Fibroblast of the aortic adventitia (primary cell): ENCODE results near the gene NTSR1. TPM values are rescaled to one million over a fixed set of nuclear protein-coding genes. Genes with fewer than 3 reads are reported as not detected.
A peak's percentile ranks its signal among the peaks of the same experiment; 100 is the strongest.

Experiments
- DNase-seq: peaks from one replicate; pipeline ENCODE4 v3.0.0-alpha.2; 2010; ENCODE audit warnings: low read depth
- H3K4me3 ChIP-seq: 2 replicates; pipeline ENCODE4 v1.5.1; 2011; ENCODE audit warnings: low read depth, mild to moderate bottlenecking, control low read depth, low read length, moderate library complexity
- total RNA-seq: library from RNA; depleted of rRNA; stranded (reverse); fragments of >200 nt; gene quantifications from 2 replicates; pipeline ENCODE4 v1.2.3, GENCODE V29; 2012; ENCODE audit warnings: low replicate concordance
- TF ChIP-seq, protein P1 (sequence below): IDR thresholded peaks from 2 replicates; pipeline ENCODE4 v1.5.1; 2011; ENCODE audit warnings: mild to moderate bottlenecking, low read length, control low read depth, inconsistent platforms; ENCODE audit not compliant: insufficient read depth

NTSR1 gene
- total RNA-seq = 8.0 TPM in 1 of 2 replicates, not detected in the other

GRCh38 chr20:62708591-62709536 is at the start of gene NTSR1:
NTSR1 (plus strand) TSS chr20:62708836; CDS start chr20:62709208, 372 bp downstream.
- DNase-seq = peak; percentile 24
- TF ChIP-seq, protein P1, sequence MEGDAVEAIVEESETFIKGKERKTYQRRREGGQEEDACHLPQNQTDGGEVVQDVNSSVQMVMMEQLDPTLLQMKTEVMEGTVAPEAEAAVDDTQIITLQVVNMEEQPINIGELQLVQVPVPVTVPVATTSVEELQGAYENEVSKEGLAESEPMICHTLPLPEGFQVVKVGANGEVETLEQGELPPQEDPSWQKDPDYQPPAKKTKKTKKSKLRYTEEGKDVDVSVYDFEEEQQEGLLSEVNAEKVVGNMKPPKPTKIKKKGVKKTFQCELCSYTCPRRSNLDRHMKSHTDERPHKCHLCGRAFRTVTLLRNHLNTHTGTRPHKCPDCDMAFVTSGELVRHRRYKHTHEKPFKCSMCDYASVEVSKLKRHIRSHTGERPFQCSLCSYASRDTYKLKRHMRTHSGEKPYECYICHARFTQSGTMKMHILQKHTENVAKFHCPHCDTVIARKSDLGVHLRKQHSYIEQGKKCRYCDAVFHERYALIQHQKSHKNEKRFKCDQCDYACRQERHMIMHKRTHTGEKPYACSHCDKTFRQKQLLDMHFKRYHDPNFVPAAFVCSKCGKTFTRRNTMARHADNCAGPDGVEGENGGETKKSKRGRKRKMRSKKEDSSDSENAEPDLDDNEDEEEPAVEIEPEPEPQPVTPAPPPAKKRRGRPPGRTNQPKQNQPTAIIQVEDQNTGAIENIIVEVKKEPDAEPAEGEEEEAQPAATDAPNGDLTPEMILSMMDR = no peak
- peak within 1 kb of the TSS; percentile 45 for H3K4me3 ChIP-seq

GRCh38 chr20:62659488-62660239 is 49.0 kb upstream of the NTSR1 start:
- TF ChIP-seq, protein P1 = no peak
- DNase-seq = no peak
- no peak overlapping the region for H3K4me3 ChIP-seq

- TF ChIP-seq, protein P1 = no peak
- H3K4me3 ChIP-seq = no peak overlapping the region
- DNase-seq = no peak
These were observed 48.4 kb upstream of the NTSR1 start for GRCh38 chr20:62660240-62660615.

DNA sequence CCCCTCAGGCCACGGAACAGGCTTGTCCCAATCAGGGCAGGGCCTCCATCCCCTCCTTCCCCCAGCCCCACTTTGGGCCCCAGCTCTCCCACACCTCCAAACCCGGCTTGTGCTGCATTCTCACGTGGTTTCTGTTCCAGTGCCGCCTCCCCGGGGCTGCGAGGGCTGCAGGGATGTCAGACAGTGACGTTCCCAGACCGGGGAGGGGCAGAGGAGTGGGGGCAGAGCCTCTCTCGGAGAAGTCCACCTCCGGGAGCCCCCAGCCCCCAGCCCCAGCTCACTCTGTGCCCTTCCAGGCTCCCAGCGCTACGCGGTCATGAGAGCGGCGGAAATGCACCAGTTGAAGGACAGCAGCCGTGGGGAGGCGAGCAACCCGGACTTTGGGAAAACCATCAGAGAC is 47.9 kb upstream of the NTSR1 start:
- no peak for DNase-seq
- H3K4me3 ChIP-seq = no peak overlapping the region
- TF ChIP-seq, protein P1 = no peak

DNA sequence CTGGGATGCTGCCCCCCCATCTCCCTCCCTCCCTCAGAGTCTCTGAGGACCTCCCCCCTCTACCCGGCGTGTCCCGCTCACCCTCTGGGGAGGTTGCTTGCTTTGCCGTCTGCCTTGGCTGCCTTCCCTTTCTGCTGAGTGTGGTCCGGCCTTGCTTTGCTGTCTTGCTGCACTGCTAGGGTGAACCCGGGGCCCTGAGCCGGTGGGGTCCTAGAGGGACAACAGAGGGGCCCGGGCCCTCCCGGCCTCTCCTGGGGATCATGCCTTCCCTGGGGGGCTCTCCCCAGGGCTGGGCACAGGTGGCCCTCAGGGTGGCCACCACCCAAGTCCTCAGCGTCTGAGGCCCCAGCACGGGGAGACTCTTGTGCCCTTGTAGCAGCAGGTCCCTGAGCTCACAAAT is 47.0 kb upstream of the NTSR1 start:
- no peak for DNase-seq
- TF ChIP-seq, protein P1 = no peak
- no peak overlapping the region for H3K4me3 ChIP-seq

DNA sequence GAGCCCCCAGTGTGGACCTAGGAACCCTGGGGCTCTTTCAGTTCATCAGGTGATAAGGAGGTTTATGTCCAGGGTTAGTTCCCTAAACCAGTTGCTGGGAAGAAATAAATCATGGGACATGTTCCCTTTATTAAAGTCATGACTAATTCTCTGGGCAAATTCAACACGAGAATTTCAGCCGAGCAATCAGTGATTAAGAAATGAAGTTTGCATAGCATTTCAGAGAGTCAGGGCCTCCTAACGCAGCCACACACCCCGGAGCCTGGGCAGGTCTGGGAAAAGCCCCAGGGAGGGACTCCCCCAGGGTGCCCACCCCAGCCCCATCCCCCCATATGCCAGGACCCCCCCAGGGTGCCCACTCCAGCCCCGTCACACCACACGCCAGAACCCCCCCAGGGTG is 46.2 kb upstream of the NTSR1 start:
- peak; percentile 87 for DNase-seq
- TF ChIP-seq, protein P1 = no peak

More for the DNA sequence above, 46.2 kb upstream of the NTSR1 start:
- H3K4me3 ChIP-seq = no peak overlapping the region
